ENCODE measurements around the gene EFNA3.

EFNA3 gene

GRCh38 chr1:155061381-155062150 lies 17.1 kb upstream of the EFNA3 start (continued):
- TF ChIP-seq ZNF266 (tag by site-specific recombination; IDR thresholded peaks at IDR 0.05; ENCODE audit: low read depth) (no peak), ZNF560 (tag by site-specific recombination; IDR thresholded peaks at IDR 0.05; ENCODE audit: borderline replicate concordance) (no peak), ZNF362 (tag by site-specific recombination; IDR thresholded peaks at IDR 0.05) (no peak), ZBTB8A (tag by site-specific recombination; IDR thresholded peaks at IDR 0.05) (peak; percentile 61), ZNF184 (tag by site-specific recombination; IDR thresholded peaks at IDR 0.05) (no peak), ZNF214 (tag by site-specific recombination; IDR thresholded peaks at IDR 0.05; ENCODE audit: borderline replicate concordance) (no peak), ZNF280D (tag by site-specific recombination; IDR thresholded peaks at IDR 0.05) (no peak), ZNF138 (tag by site-specific recombination; IDR thresholded peaks at IDR 0.05; ENCODE audit: borderline replicate concordance) (no peak), RBAK (tag by site-specific recombination; IDR thresholded peaks at IDR 0.05) (no peak), ZBTB26 (tag by site-specific recombination; optimal IDR thresholded peaks at IDR 0.05) (peak; percentile 17), PATZ1 (tag by site-specific recombination; IDR thresholded peaks at IDR 0.05) (peak; percentile 7; the same call in 1 of the 2 replicates), WT1 (tag by site-specific recombination; IDR thresholded peaks at IDR 0.05) (no peak; the same call in 1 of the 2 replicates)
- TF ChIP-seq, protein P1, sequence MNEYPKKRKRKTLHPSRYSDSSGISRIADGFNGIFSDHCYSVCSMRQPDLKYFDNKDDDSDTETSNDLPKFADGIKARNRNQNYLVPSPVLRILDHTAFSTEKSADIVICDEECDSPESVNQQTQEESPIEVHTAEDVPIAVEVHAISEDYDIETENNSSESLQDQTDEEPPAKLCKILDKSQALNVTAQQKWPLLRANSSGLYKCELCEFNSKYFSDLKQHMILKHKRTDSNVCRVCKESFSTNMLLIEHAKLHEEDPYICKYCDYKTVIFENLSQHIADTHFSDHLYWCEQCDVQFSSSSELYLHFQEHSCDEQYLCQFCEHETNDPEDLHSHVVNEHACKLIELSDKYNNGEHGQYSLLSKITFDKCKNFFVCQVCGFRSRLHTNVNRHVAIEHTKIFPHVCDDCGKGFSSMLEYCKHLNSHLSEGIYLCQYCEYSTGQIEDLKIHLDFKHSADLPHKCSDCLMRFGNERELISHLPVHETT (tag by site-specific recombination; IDR thresholded peaks at IDR 0.05) = peak; percentile 51; the same call in 1 of the 2 replicates
- TF ChIP-seq, protein P2, sequence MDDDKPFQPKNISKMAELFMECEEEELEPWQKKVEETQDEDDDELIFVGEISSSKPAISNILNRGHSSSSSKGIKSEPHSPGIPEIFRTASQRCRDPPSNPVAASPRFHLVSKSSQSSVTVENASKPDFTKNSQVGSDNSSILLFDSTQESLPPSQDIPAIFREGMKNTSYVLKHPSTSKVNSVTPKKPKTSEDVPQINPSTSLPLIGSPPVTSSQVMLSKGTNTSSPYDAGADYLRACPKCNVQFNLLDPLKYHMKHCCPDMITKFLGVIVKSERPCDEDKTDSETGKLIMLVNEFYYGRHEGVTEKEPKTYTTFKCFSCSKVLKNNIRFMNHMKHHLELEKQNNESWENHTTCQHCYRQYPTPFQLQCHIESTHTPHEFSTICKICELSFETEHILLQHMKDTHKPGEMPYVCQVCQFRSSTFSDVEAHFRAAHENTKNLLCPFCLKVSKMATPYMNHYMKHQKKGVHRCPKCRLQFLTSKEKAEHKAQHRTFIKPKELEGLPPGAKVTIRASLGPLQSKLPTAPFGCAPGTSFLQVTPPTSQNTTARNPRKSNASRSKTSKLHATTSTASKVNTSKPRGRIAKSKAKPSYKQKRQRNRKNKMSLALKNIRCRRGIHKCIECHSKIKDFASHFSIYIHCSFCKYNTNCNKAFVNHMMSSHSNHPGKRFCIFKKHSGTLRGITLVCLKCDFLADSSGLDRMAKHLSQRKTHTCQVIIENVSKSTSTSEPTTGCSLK (tag by site-specific recombination; IDR thresholded peaks at IDR 0.05) = no peak
- TF ChIP-seq, protein P3, sequence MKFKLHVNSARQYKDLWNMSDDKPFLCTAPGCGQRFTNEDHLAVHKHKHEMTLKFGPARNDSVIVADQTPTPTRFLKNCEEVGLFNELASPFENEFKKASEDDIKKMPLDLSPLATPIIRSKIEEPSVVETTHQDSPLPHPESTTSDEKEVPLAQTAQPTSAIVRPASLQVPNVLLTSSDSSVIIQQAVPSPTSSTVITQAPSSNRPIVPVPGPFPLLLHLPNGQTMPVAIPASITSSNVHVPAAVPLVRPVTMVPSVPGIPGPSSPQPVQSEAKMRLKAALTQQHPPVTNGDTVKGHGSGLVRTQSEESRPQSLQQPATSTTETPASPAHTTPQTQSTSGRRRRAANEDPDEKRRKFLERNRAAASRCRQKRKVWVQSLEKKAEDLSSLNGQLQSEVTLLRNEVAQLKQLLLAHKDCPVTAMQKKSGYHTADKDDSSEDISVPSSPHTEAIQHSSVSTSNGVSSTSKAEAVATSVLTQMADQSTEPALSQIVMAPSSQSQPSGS (tag by site-specific recombination; IDR thresholded peaks at IDR 0.05; ENCODE audit: low read depth) = no peak
- TF ChIP-seq, protein P4, sequence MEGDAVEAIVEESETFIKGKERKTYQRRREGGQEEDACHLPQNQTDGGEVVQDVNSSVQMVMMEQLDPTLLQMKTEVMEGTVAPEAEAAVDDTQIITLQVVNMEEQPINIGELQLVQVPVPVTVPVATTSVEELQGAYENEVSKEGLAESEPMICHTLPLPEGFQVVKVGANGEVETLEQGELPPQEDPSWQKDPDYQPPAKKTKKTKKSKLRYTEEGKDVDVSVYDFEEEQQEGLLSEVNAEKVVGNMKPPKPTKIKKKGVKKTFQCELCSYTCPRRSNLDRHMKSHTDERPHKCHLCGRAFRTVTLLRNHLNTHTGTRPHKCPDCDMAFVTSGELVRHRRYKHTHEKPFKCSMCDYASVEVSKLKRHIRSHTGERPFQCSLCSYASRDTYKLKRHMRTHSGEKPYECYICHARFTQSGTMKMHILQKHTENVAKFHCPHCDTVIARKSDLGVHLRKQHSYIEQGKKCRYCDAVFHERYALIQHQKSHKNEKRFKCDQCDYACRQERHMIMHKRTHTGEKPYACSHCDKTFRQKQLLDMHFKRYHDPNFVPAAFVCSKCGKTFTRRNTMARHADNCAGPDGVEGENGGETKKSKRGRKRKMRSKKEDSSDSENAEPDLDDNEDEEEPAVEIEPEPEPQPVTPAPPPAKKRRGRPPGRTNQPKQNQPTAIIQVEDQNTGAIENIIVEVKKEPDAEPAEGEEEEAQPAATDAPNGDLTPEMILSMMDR (tag by site-specific recombination; IDR thresholded peaks at IDR 0.05) = peak; percentile 96

All from HEK293 (cell line).